ENCODE measurements around the gene MAGED4.
"Not testable (repeated sequence)": the region's sequence is repeated elsewhere in the genome, so short reads cannot be mapped to it uniquely, and the experiment has no call there.

MAGED4 gene

GRCh38 chrX:52184440-52185077 is at the start of gene MAGED4:
MAGED4 (plus strand) TSS chrX:52184888; CDS start chrX:52185923, 1,035 bp downstream.
- DNase-seq; intact Hi-C loops (cut with DNase I): not testable (repeated sequence)

GRCh38 chrX:52138830-52139544 is 45.7 kb upstream of the MAGED4 start:
- intact Hi-C loops (cut with DNase I) = no loop called here
- DNase-seq = peak in 3 of 10 donors; percentile 56 to 67 (median 67)

GRCh38 chrX:52139545-52139895 is 45.2 kb upstream of the MAGED4 start:
- intact Hi-C loops (cut with DNase I) = no loop called here
- DNase-seq = no peak

GRCh38 chrX:52140020-52140419 is 44.7 kb upstream of the MAGED4 start:
- peak in 1 of 10 donors; percentile 77 for DNase-seq
- intact Hi-C loops (cut with DNase I) = no loop called here

GRCh38 chrX:52150667-52151066 is 34.0 kb upstream of the MAGED4 start:
- DNase-seq = peak in 1 of 10 donors; percentile 39
- intact Hi-C loops (cut with DNase I) = not testable (repeated sequence)

- DNase-seq = peak in 1 of 10 donors; percentile 52
- intact Hi-C loops (cut with DNase I) = not testable (repeated sequence)
Observed at GRCh38 chrX:52160140-52160539, 24.5 kb upstream of the MAGED4 start.

GRCh38 chrX:52166840-52167239 is 17.8 kb upstream of the MAGED4 start:
- intact Hi-C loops (cut with DNase I) = no loop called here
- DNase-seq = no peak

- DNase-seq = peak in 2 of 10 donors; percentile 27 to 59
- intact Hi-C loops (cut with DNase I) = not testable (repeated sequence)
Observed at GRCh38 chrX:52171055-52171454, 13.6 kb upstream of the MAGED4 start.

- intact Hi-C loops (cut with DNase I); DNase-seq: not testable (repeated sequence)
Observed at GRCh38 chrX:52185078-52185453, 378 bp downstream of the MAGED4 start.

GRCh38 chrX:52211405-52211804 is 26.7 kb downstream of the MAGED4 start:
- intact Hi-C loops (cut with DNase I); DNase-seq: not testable (repeated sequence)

GRCh38 chrX:52213276-52213675 is 28.6 kb downstream of the MAGED4 start:
- DNase-seq = no peak
- intact Hi-C loops (cut with DNase I) = no loop called here

GRCh38 chrX:52216541-52216940 is 31.9 kb downstream of the MAGED4 start:
- intact Hi-C loops (cut with DNase I) = no loop called here
- DNase-seq = no peak

GRCh38 chrX:52217494-52218160 is 32.9 kb downstream of the MAGED4 start:
- intact Hi-C loops (cut with DNase I) = no loop called here
- peak in 2 of 10 donors; percentile 33 to 35 for DNase-seq

- intact Hi-C loops (cut with DNase I) = no loop called here
- no peak for DNase-seq
Observed at GRCh38 chrX:52220936-52221335, 36.2 kb downstream of the MAGED4 start.
